ENCODE measurements around the gene TMEM109.

TMEM109 gene

DNA sequence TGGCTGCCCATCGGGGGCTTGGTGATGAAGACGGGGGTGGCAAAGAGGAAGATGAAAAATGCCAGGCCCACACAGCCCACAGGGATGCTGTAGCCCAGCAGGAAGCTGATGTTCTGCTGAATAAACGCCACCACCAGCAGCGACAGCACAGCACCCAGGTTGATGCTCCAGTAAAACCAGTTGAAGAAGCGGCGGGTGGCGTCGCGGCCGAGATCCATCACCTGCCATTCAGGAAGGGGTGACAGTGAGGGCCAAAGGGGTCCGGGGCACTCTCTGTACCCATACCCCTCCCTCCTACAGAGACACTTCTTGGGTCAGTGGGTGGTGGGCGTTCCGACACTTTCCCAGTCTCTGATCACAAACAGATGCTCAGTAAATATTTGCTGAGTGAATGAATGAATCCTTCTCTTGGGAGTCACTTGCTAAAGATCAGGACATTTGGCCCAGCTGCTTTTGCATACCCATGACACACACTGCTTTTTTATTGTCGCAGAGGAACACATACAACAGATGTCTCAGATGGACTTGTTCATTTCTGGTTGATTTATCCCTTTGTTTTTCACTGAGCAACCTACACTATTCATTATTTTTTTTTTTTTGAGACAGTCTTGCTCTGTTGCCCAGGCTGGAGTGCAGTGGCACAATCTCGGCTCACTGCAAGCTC lies 32.8 kb downstream of the TMEM109 start:
- no peak for DNase-seq

- DNase-seq: no peak
Observed at GRCh38 chr11:60947700-60948099, 33.7 kb downstream of the TMEM109 start.

- DNase-seq: no peak
Observed at GRCh38 chr11:60948250-60948649, 34.3 kb downstream of the TMEM109 start.

- DNase-seq: no peak
Observed at GRCh38 chr11:60950024-60950423, 36.1 kb downstream of the TMEM109 start.

DNA sequence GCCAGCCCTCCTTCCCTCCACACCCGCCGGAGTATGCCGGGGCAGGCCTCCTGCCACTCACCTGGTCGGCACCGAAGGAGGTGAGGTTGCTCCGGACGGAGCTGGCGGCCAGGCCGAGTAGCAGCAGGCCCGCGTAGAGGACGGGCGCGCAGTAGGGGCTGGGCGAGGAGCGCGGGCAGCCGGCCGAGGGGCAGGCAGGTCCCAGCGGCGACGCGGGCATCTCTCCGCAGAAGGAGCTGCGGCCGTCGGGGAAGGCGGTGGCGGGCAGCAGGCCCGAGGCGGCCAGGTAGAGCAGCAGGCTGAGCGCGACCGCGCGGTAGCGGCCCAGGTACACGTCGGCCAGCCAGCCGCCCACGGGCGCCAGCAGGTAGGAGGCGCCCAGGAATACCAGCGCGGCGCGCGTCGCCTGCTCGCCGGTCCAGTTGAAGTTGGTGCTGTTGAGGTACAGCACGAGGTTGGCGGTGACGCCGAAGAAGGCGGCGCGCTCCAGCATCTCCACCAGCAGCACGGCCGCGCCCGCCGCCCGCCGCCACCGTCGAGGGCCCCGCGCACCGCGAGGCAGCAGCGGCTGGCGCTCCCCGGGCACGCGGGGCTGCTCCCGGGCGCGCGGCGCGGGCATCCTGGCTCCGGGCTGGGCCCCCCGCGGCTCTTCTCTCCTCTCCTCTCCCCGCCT lies 37.1 kb downstream of the TMEM109 start:
- peak; percentile 20 to 35 for DNase-seq

DNA sequence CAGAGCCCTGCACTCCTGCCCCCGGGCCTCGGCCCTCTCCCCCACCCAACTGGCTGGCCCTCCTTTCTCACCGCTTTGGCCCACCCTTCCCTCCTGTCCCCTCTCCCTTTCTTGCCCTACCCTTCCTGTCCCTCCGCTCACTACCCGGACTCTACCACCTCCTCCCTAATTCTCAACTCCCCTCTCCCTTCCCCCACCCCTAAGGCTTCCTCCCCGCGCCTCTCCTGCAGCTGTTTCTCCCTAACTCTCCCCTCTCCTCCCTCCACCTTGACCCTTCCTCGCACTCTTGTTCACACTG lies 37.6 kb downstream of the TMEM109 start:
- no peak for DNase-seq

GRCh38 chr11:60951904-60952741 lies 38.2 kb downstream of the TMEM109 start, which contains the start of gene SLC15A3:
Gene SLC15A3 (minus strand): TSS chr11:60952176. CDS start chr11:60951551, 625 bp downstream.
- peak; percentile 48 to 87 for DNase-seq

DNA sequence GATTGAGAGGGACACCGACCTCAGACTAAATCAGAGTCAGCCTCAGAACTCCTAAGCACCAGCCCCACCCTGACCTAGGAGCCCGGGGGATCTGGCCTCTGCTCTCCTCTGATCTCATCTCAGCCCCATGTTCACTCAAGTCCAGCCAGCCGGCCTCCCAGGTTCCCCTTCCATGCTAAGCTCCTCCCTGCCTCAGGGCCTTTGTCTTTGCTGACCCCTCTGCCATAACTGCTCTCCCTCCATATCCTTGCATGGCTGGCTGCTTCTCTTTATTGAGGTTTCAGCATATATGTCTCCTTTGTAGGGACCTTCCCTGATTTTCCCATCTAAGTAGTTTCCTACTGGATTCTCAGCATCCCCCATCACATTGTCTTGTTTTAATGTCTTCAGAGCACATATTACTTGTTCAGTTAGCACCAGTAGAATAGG lies 38.8 kb downstream of the TMEM109 start:
- DNase-seq: no peak

GRCh38 chr11:60953781-60954180 lies 39.8 kb downstream of the TMEM109 start:
- peak in 1 of 2 donors; percentile 74 for DNase-seq

DNA sequence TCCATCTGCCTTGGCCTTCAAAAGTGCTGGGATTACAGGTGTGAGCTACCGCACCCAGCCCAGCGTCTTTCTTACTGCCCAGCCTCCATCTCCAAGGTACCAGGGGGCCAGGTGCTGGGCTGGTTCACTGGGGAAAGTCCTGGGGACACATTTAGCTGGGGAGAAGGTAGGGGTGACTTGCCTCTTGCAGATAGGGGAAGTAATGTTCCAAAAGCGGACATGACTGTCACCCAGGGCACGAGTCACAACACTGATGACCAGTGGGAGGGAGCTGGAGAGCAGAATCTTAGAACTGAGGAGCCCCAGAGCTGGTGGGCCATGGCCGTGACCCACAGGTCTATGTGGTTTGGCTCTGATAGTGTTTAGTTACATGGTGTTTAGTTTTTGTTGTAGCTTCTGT lies 40.5 kb downstream of the TMEM109 start:
- peak in 1 of 2 donors; percentile 75 for DNase-seq

DNA sequence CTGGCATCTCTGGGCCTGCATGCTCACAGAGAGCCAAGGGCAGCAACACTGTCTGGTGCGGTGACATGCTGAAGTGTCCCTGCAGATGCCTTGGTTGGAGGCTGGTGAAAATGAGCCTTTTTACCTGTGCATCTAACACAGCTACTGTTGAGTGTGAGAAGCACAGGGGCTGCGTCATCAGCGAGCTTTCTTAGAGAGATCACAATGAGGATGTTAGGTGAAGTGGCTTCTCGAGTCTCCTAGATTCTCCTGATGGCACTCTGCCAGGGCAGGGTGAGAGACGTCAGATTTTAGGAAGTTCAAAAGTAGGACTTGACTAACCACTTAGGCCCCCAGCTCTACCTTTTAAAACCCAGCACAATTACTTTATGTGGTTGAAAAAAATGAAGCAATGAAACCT lies 41.6 kb downstream of the TMEM109 start:
- peak in 1 of 2 donors; percentile 45 for DNase-seq

- no peak for DNase-seq
Observed at GRCh38 chr11:60957188-60957587, 43.2 kb downstream of the TMEM109 start.

- no peak for DNase-seq
Observed at GRCh38 chr11:60959431-60959830, 45.5 kb downstream of the TMEM109 start.

GRCh38 chr11:60960405-60960804 lies 46.4 kb downstream of the TMEM109 start:
- no peak for DNase-seq

- DNase-seq: no peak
Observed at GRCh38 chr11:60964801-60965200, 50.8 kb downstream of the TMEM109 start.

DNA sequence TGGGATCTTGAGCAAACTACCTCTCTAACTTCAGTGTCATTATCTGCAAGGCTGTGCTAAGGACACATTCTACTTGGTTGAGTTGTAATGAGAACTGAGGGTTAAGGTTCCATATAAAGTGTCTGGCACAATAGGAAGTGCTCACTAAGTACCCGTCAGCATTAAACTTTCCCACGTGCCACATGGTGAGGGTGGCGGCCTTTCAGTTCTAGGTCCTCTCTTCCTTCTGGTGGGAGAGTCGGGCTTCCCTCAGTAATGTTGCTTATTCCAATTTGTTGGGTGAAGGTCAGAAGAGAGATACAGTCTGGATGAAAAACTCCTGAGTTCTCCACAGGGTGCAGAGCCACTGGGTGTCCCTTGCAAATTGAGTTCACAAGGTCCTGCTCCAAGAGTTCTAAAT lies 52.9 kb downstream of the TMEM109 start:
- DNase-seq: no peak

DNA sequence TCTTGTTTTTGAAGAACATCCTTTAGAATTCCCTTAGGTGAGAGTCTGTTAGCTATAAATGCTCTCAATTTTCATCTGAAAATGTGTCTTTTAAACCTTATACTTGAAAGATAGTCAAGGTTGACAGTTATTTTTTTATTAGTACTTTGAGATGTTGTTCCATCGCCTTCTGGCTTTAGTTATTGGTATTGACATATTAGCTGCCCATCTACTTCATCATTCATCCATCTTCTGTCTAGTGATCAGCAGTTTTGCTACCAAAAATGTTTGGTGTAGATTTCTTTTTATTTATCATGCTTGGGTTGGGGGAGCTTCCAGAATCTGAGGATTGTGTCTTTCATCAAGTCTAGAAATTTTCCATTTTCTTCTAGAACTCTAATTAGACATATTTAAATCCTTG lies 54.3 kb downstream of the TMEM109 start:
- no peak for DNase-seq

- DNase-seq: peak; percentile 80 to 84
Observed at GRCh38 chr11:60970369-60970774, 56.4 kb downstream of the TMEM109 start.

DNA sequence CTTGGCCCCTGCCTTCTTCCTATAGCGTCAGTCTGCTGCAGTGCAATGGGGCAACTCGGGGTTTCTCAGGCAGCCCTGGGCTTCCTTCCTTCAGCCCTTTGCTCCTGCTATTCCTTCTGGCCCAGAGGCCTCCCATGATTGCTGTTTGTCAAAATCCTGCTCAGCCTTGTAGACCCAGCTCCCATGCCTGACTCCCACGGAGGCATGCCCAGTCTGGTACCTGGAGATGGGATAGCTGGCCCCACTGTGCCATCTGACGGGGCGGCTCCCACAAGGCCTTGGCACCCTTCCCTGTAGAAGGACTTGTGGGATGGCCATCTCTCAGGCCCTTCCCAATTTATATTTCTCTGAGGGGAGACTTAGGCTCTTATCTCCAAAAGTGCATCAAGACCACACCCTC lies 56.9 kb downstream of the TMEM109 start:
- no peak for DNase-seq

GRCh38 chr11:60971520-60971919 lies 57.6 kb downstream of the TMEM109 start, which contains the start of gene CD6:
Gene CD6 (plus strand): TSS chr11:60971680. CDS start chr11:60971866, 186 bp downstream.
- DNase-seq: peak; percentile 73 to 76

DNA sequence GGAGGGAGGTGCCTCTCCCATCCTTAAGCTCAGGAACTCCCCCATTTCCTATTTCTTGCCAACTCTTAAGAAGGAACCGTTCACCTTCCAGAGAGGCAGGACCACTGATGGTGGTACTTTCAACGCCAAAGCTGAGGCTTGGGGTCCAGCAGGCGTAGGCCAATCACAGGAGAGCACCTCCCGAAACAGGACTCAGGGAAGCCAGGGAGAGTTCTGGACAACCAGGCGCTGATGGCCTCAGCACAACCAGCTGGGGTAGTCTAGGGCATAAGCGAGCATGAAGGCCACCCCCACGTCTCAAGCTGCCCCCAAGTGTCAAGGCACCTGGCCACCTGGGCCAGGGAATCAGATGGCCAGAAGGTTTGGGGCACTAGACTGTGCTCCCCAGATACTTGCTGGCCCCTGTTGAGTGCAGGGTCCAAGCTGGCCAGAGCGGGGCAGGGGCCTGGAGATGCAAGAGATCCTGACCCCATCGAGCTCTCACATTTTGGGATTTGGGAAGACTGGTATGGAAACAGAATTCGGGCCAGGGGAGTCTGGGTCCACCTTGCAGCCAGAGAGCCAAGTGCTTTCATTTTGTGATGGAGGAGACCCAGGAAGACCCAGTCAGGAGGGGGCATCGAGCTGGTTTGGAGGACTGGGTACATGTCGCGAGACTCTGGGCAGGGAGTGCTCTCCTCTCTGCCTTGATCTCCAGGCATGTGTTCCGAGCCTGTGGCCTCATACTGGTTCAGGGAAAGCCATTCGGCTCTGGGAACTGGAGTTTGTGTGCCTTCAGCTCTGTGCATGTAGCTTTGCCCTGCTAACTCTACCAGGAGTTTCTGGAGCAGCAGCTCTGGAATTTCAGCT lies 58.4 kb downstream of the TMEM109 start:
- DNase-seq: peak; percentile 45 to 50

All from CD4-positive, alpha-beta T cell treated with Interleukin-1 beta for 1 hour (primary cell).